Measurements from ENCODE around the gene CCDC13. TPM values are rescaled to one million over a fixed set of nuclear protein-coding genes. Genes with fewer than 3 reads are reported as not detected.

CCDC13 gene
- total and polyA plus RNA-seq, 7 donors = 0.60 to 3.9 (median 1.1) TPM; not detected in 1

DNA sequence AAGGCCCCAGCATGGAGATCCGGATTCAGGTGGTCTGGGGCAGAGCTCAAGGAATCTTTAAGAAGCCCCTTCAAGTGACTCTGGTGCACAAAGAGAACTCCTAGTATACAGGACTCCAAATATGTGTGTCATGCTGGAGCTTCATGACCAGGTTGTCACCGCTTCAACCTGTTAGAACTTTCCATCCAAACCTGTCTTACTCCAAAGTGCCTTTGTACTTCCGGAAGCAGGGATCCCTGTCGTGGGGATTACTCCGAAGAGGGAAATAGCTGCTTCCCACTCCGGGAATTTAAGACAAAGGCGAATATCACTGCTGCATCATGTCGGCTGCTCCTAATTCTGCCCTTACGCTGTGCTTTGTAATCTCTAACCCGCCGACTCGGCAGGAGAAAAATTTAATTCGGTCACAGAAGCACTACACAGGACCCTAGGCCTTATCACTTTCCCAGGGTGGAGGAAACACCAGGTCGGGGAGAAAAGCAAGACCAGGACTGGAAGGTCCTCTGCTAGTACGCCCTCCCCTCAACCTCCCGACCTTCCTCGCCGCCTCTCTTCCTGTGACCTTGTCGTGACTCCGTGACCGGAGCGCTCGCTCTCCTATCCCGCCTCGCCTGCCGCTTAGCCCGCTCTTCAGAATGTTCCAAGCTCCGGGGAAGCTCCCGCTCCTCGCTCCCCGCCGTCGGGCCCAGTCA is 30.5 kb upstream of the CCDC13 start:
- intact Hi-C loops (cut with DNase I) = loop anchor here (2.0 kb wide), 1 partner anchor 77 kb away; no protein-coding TSS in a partner anchor
- H3K27ac ChIP-seq = peak overlapping the region; percentile 94 to 99 (median 96)
- H3K4me1 ChIP-seq = peaks cover 0 to 45% (median 33%) of the 10 kb centered on the region in 4 donors
- TF ChIP-seq POLR2A (IDR thresholded peaks at IDR 0.05) (no peak), EP300 (IDR thresholded peaks at IDR 0.05) (no peak), CTCF (IDR thresholded peaks at IDR 0.05) (no peak), POLR2AphosphoS5 (IDR thresholded peaks at IDR 0.05) (no peak)
- WGBS, 2 donors = 1 to 2% methylated on average over 33 of the region's 33 CpGs
- DNase-seq = no peak
- peak overlapping the region; percentile 69 to 80 (median 80) for H3K4me3 ChIP-seq
- no peaks in the 10 kb centered on the region for H3K27me3 ChIP-seq
- H3K9me3 ChIP-seq = no peaks in the 10 kb centered on the region
- no peaks in the 10 kb centered on the region for H3K36me3 ChIP-seq

- TF ChIP-seq CTCF (IDR thresholded peaks at IDR 0.05) (no peak), POLR2AphosphoS5 (IDR thresholded peaks at IDR 0.05) (no peak), POLR2A (IDR thresholded peaks at IDR 0.05) (no peak), EP300 (IDR thresholded peaks at IDR 0.05) (no peak)
- no peaks in the 10 kb centered on the region for H3K27me3 ChIP-seq
- DNase-seq = no peak
- 33 to 65% methylated on average over 11 of the region's 11 CpGs for WGBS, 2 donors
- H3K36me3 ChIP-seq = no peaks in the 10 kb centered on the region
- H3K9me3 ChIP-seq = no peaks in the 10 kb centered on the region
- H3K4me1 ChIP-seq = peaks cover 0 to 45% (median 33%) of the 10 kb centered on the region in 4 donors
- H3K27ac ChIP-seq = peak overlapping the region; percentile 94 to 99 (median 96)
- intact Hi-C loops (cut with DNase I) = no loop called here
- peak overlapping the region; percentile 69 to 80 (median 80) for H3K4me3 ChIP-seq
Measured at GRCh38 chr3:42802876-42803413, 29.9 kb upstream of the CCDC13 start.

GRCh38 chr3:42801784-42802183 is 28.7 kb upstream of the CCDC13 start:
- DNase-seq = no peak
- H3K36me3 ChIP-seq = no peaks in the 10 kb centered on the region
- intact Hi-C loops (cut with DNase I) = no loop called here
- peaks cover 0 to 45% (median 33%) of the 10 kb centered on the region in 4 donors for H3K4me1 ChIP-seq
- no peaks in the 10 kb centered on the region for H3K9me3 ChIP-seq
- 90% methylated on average over 4 of the region's 4 CpGs for WGBS, 2 donors
- peak overlapping the region; percentile 54 to 99 (median 96) for H3K27ac ChIP-seq
- no peak overlapping the region for H3K4me3 ChIP-seq
- no peaks in the 10 kb centered on the region for H3K27me3 ChIP-seq
- no peak for TF ChIP-seq POLR2AphosphoS5 (IDR thresholded peaks at IDR 0.05)
- TF ChIP-seq CTCF (IDR thresholded peaks at IDR 0.05) = no peak
- no peak for TF ChIP-seq EP300 (IDR thresholded peaks at IDR 0.05)
- no peak for TF ChIP-seq POLR2A (IDR thresholded peaks at IDR 0.05)

- no peaks in the 10 kb centered on the region for H3K27me3 ChIP-seq
- H3K36me3 ChIP-seq = no peaks in the 10 kb centered on the region
- DNase-seq = no peak
- no peaks in the 10 kb centered on the region for H3K9me3 ChIP-seq
- intact Hi-C loops (cut with DNase I) = no loop called here
- WGBS, 2 donors = 24 to 67% methylated on average over 3 of the region's 3 CpGs
- no peak for TF ChIP-seq EP300 (IDR thresholded peaks at IDR 0.05)
- no peak for TF ChIP-seq POLR2A (IDR thresholded peaks at IDR 0.05)
- TF ChIP-seq CTCF (IDR thresholded peaks at IDR 0.05) = no peak
- TF ChIP-seq POLR2AphosphoS5 (IDR thresholded peaks at IDR 0.05) = no peak
- peak overlapping the region; percentile 54 to 99 (median 96) for H3K27ac ChIP-seq
- H3K4me3 ChIP-seq = no peak overlapping the region
- peaks cover 0 to 45% (median 33%) of the 10 kb centered on the region in 4 donors for H3K4me1 ChIP-seq
Measured at GRCh38 chr3:42801048-42801620, 28.1 kb upstream of the CCDC13 start.
